ENCODE data around the gene TRIM67.
"Not testable (repeated sequence)": the region's sequence is repeated elsewhere in the genome, so short reads cannot be mapped to it uniquely, and the experiment has no call there.

TRIM67 gene

GRCh38 chr1:231209531-231209930, 47.7 kb downstream of the TRIM67 start:
- no peak for DNase-seq

GRCh38 chr1:231210126-231210525, 48.3 kb downstream of the TRIM67 start:
- DNase-seq: no peak

GRCh38 chr1:231211005-231211857, 49.4 kb downstream of the TRIM67 start:
- peak; percentile 80 for DNase-seq

GRCh38 chr1:231212301-231212700, 50.4 kb downstream of the TRIM67 start:
- DNase-seq: not testable (repeated sequence)

- DNase-seq: no peak
Observed at GRCh38 chr1:231213831-231214573, 52.1 kb downstream of the TRIM67 start.

GRCh38 chr1:231214918-231215680, 53.2 kb downstream of the TRIM67 start:
- no peak for DNase-seq

- DNase-seq: no peak
Observed at GRCh38 chr1:231215681-231216385, 54.0 kb downstream of the TRIM67 start.

- DNase-seq: no peak
Observed at GRCh38 chr1:231216498-231216897, 54.6 kb downstream of the TRIM67 start.

- no peak for DNase-seq
Observed at GRCh38 chr1:231217056-231217455, 55.2 kb downstream of the TRIM67 start.

GRCh38 chr1:231218078-231218477, 56.2 kb downstream of the TRIM67 start:
- no peak for DNase-seq

- no peak for DNase-seq
Observed at GRCh38 chr1:231219422-231220401, 57.9 kb downstream of the TRIM67 start.

- DNase-seq: no peak
Observed at GRCh38 chr1:231220801-231221200, 58.9 kb downstream of the TRIM67 start.

GRCh38 chr1:231226156-231226555, 64.3 kb downstream of the TRIM67 start:
- no peak for DNase-seq

- DNase-seq: no peak
Observed at GRCh38 chr1:231231511-231231910, 69.7 kb downstream of the TRIM67 start.

- DNase-seq: no peak
Observed at GRCh38 chr1:231232870-231233734, 71.2 kb downstream of the TRIM67 start.

- no peak for DNase-seq
Observed at GRCh38 chr1:231233735-231234417, 72.0 kb downstream of the TRIM67 start.

GRCh38 chr1:231234506-231234905, 72.6 kb downstream of the TRIM67 start:
- no peak for DNase-seq

- no peak for DNase-seq
Observed at GRCh38 chr1:231235526-231236207, 73.8 kb downstream of the TRIM67 start.

- DNase-seq: no peak
Observed at GRCh38 chr1:231236208-231236591, 74.3 kb downstream of the TRIM67 start.

Data from activated CD4-positive, alpha-beta T cell treated with anti-CD3 and anti-CD28 coated beads for 1 hour (primary cell).